Right atrium auricular region (tissue), 2 donors: ENCODE measurements around the gene CPSF6. TPM values are rescaled to one million over a fixed set of nuclear protein-coding genes. Genes with fewer than 3 reads are reported as not detected.

Experiments
- DNase-seq: peaks from one replicate; pipeline ENCODE4 v3.0.0-alpha.2; 2019; ENCODE audit warnings: low spot score
- H3K27ac ChIP-seq, 2 donors: fragments of 200-600 bp; sonication (generic); 1 replicate in 1 of 2; 2 replicates in 1 of 2; pipeline ENCODE4 v1.5.1; 2016 to 2019
- H3K27me3 ChIP-seq, 2 donors: fragments of 200-600 bp; sonication (generic); one replicate each; pipeline versions ENCODE4 v1.5.1 to v1.6.0; 2017 to 2019
- H3K36me3 ChIP-seq: fragments of 200-600 bp; sonication (generic); one replicate; pipeline ENCODE4 v1.5.1; 2016
- H3K4me1 ChIP-seq, 2 donors: fragments of 200-600 bp; sonication (generic); one replicate each; pipeline versions ENCODE4 v1.5.1 to v1.6.0; 2017 to 2019
- H3K4me3 ChIP-seq, 2 donors: fragments of 200-600 bp; sonication (generic); 1 replicate in 1 of 2; 2 replicates in 1 of 2; pipeline ENCODE4 v1.5.1; 2017 to 2019; ENCODE audit warnings: mild to moderate bottlenecking in 1 of 2, moderate library complexity in 1 of 2
- H3K9me3 ChIP-seq, 2 donors: fragments of 200-600 bp; sonication (generic); one replicate each; pipeline ENCODE4 v1.5.1; 2019
- CTCF ChIP-seq, 2 donors: fragments of 200-600 bp; sonication (generic); IDR thresholded peaks; one replicate each; pipeline ENCODE4 v1.5.1; 2019; ENCODE audit warnings: antibody characterized with exemption in 2 of 2
- microRNA counts, 2 donors: library from miRNA; unstranded; fragments of <30 nt; microRNA quantifications; one replicate each; lab custom pipeline; 2016 to 2017
- microRNA-seq, 2 donors: library from miRNA; unstranded; fragments of <30 nt; microRNA quantifications; one replicate each; pipeline ENCODE4, GENCODE V29; 2016 to 2017; ENCODE audit warnings: borderline number of aligned reads in 2 of 2, borderline replicate concordance in 1 of 2
- total RNA-seq, 2 donors: library from RNA; depleted of rRNA; stranded (reverse); fragments of >200 nt; gene quantifications; one replicate each; pipeline ENCODE4 v1.1.0, GENCODE V29; 2016

Gene CPSF6
- total RNA-seq, 2 donors from 2014 or later = 15.6 to 21.0 TPM

GRCh38 chr12:69318225-69318624, 78.9 kb downstream of the CPSF6 start:
- Histone ChIP-seq H3K9me3 (peaks cover 0 to 9% of the 10 kb centered on the region in 2 donors), H3K4me1 (no peaks in the 10 kb centered on the region), H3K27ac (no peak overlapping the region), H3K4me3 (no peak overlapping the region), H3K36me3 (no peaks in the 10 kb centered on the region), H3K27me3 (no peaks in the 10 kb centered on the region)
- DNase-seq = no peak
- no peak for TF ChIP-seq CTCF (IDR thresholded peaks at IDR 0.05)

GRCh38 chr12:69321351-69321750, 82.0 kb downstream of the CPSF6 start:
- Histone ChIP-seq H3K9me3 (peaks cover 0 to 4% of the 10 kb centered on the region in 2 donors), H3K27me3 (no peaks in the 10 kb centered on the region), H3K36me3 (no peaks in the 10 kb centered on the region), H3K4me3 (no peak overlapping the region), H3K27ac (no peak overlapping the region), H3K4me1 (no peaks in the 10 kb centered on the region)
- no peak for DNase-seq
- no peak for TF ChIP-seq CTCF (IDR thresholded peaks at IDR 0.05)

MicroRNAs within 50 kb of the gene (microRNA counts, 767-probe panel; counts per million panel counts)
- 0 counts per million in 2 donors for microRNA hsa-miR-1279 (lab: Ali Mortazavi, UCI)

Small RNAs within 50 kb of the gene (microRNA-seq; reads per million reads assigned to microRNA genes)
- 0 reads per million in 2 donors for gene MIR1279

Other genes starting within 250 kb of the CPSF6 start
- gene LYZ, start 108.8 kb downstream of the CPSF6 start, total RNA-seq = 10 to 100 TPM; 10.8 to 35.4 TPM
- 10 to 100 TPM in 1 of 2 donors, 1 to 10 TPM in 1; 8.5 to 12.9 TPM for gene YEATS4, start 120.2 kb downstream of the CPSF6 start, total RNA-seq
- 10 to 100 TPM; 25.9 to 32.5 TPM for gene FRS2, start 230.8 kb downstream of the CPSF6 start, total RNA-seq